Suppressor macrophage treated with lipopolysaccharide for 4 hours (primary cell): ENCODE measurements around the gene MERTK.
A peak's percentile ranks its signal among the peaks of the same experiment; 100 is the strongest.
"Not testable (repeated sequence)": the region's sequence is repeated elsewhere in the genome, so short reads cannot be mapped to it uniquely, and the experiment has no call there.

Experiments used
- DNase-seq: peaks from one replicate; pipeline ENCODE4 v3.0.0-alpha.2; 2020

The MERTK gene

DNA sequence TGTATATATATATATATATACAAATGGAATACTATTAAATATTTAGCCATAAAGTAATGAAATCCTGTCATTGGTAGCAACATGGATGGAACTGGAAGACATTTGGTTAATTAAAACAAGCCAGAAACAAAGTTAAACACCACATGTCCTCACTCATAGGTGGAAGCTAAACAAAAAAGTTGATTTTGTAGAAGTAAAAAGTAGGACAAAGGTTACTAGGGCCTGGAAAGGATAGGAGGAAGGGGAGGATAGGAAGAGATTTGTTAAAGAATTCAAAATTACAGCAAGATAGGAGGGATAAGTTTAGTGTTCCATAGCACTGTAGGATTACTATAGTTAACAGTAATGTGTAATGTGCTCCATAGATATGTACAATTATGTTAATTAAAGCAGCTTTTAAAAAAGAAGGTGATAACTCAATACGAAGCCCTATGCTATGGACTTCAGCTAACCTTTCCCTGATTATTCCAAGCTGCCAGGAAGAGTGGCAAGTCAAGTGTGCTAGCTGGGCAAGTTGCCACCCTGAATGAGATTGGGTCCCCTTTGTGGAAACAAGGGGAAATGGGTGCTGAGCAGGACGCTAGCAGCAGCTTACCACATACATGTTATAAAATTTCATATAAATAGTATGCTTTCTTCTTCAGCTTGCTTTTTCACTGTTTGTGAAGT is 12.3 kb downstream of the MERTK start:
- DNase-seq: no peak

DNA sequence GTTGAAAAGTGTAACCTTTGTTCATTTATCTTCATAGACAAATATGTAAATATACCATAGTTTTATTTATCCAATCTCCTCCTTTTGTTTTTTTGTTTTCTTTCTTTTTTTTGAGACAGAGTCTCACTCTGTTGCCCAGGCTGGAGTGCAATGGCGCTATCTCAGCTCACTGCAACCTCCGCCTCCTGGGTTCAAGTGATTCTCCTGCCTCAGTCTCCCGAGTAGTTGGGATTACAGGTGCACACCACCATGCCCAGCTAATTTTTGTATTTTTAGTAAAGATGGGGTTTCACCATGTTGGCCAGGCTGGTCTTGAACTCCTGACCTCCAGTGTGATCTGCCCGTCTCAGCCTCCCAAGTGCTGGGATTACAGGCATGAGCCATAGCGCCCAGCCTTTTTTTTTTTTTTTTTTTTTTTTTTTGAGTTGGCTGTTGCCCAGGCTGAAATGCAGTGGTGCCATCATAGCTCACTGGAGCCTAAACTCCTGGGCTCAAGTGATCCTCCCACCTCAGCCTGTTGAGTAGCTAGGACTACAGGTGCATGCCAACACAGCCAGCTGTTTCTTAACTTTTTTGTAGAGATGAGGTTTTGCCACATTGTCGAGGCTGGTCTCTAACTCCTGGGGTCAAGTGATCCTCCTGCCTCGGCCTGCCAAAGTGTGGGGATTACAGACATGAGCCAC is 13.0 kb downstream of the MERTK start:
- not testable (repeated sequence) for DNase-seq

DNA sequence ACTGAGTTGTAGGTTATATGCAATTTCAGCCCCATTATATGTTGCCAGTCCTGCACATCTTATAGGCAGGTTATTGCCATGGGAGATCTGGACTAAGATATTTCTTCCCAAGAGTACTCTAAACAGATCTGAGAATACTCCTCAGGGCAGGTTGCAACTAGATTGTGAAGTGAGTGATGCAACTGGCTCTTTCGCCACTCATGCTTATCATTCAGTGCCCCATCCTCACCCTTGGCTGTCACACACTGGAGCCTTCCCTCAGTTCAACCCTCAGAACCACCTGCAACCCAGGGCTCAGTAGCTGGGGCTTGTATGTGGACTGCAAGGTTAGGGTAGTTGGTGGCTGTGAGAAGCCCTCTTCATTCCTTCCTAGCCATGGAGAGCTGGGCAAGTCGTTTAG is 14.1 kb downstream of the MERTK start:
- DNase-seq: no peak

DNA sequence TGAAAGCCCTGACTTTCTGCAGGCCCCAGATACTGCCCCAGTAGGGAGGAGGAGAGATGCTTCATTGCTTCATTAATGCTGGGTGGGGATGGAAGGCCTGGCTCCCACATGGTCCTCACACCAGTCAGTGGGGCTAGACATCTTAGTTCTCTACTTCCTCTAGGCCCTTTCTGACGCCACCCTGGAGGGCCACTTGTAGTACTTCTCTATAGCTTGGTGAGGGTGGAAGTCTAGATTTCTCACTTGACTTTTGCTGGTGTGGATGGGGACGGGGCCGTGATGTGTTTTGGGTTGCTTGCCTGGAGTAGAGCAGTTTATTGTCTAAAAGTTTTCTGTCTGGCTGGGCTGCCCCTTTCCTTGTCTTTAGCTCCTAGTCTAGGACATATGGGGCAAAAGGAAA is 18.7 kb downstream of the MERTK start:
- no peak for DNase-seq

DNA sequence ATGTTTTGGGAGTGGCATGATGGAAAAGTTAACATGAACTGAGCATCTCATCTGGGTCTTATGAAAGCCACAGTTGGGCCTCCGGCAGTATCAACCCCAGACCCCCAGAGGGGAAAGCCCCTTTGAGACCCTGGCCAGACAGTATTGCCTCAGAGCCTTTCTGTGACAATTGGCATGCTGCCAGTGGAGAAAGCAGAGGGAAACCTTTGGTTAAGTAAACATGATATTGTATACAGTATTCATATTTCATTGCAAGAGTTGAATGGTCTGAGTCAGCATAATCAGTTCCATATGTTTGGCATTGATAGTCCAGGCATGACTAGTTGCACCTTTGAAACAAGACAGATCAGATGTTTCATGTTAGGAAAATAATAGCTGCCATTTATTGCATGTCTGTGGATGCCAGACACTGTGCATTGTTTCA is 20.0 kb downstream of the MERTK start:
- DNase-seq: no peak

DNA sequence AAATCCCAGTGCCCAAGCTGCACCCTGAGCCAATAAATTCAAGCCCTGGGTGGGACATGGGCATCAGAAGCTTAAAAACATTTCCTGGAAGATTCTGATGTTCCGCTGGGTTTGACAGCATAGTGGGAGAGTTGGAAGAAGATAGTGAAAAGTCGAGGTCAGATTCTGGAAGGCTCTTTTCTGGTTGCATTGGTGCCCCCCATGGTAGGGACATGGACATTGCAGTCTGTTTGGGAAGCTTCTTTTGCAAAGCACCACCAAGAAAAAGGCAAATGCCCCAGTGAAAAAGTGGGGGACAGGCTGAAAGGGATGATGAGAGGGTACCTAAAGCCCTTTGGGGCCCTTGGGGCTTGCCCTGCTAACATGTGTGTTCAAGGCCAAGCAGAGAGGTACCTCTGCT is 21.0 kb downstream of the MERTK start:
- no peak for DNase-seq

DNA sequence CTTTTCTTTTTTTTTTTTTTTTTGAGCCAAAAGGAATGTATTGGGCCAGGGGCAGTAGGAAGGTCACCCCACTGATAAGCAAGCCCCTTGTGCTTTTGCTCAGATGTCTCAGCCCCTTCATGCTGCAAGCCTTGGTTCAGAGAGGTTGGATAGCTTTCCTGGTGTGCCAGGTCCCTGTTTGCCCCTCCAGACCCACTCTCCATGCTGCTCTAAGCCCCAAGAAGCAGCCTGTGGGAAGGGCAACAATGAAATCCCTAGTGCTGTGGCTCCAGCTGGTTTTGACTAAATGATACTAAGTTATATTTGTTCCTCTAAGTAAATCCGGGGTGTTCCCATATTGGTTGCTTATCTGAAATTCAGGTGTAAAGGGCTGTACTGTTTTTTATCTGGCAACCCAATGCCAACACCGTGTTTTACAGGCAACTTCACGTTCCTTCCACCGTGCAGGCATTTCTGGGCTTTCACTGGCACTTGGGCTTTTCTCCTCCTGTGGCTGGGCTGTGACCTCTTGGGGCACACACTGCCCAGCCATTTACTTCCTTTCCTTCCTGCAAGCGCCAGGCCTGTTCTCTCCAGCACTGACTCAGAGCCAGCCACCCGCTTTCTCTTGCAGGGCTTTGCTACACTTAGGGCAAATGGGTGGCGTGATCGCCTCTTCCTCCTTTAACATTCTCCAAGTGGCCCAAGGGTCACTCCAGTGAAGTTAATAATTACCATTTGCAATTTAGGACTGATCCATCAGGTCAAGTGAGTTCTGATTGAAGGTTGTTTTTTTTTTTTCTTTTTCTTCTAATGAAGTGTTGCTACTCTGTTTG is 21.6 kb downstream of the MERTK start:
- DNase-seq: peak; percentile 86

DNA sequence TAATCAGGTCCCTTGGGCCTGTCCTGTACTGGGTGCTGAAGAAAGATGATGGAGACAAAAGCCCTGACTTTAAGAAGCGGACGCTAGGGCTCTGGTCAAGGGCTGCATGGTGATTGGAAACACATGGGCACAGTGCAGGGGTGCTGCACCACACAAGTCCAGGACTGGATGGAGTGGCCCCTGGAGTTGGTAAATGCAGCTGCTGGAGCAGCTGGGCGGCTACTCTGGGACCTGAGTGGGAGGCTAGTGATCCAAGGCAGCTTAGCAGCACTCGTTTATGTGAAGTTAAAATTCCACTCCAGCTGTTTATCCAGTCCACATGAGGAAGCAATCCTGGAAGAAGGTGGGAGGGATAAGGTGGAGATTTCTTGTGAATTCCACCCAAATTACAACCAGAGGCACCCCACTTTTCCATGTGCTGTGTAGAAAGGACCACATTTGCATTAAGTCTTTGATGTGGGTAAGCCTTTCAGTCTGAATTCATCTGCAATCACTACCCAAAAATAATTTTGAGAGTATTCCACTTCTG is 24.9 kb downstream of the MERTK start:
- DNase-seq: no peak

DNA sequence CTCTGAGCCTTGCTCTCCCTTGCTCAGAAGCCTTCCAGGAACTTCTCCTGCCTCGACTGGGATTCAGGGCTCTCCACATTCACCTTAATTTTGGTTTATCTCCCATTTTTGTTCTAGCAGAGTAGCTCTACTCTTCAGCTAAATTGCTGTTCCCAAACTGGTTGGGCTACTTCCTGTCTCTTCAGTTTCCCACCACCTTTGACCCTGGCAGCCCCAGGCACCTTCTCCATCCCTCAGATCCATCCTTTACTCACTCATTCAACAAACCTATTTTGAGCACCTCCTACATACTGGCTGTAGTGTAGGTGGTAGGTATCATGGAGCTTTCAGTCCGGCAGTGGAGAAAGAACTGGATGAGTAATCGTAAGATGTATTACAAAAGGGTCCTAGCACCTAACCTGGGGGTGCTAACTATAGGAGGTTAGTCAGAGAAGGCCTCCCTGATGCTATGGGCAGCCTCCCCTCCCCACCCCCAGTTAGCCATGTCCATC is 26.3 kb downstream of the MERTK start:
- no peak for DNase-seq

DNA sequence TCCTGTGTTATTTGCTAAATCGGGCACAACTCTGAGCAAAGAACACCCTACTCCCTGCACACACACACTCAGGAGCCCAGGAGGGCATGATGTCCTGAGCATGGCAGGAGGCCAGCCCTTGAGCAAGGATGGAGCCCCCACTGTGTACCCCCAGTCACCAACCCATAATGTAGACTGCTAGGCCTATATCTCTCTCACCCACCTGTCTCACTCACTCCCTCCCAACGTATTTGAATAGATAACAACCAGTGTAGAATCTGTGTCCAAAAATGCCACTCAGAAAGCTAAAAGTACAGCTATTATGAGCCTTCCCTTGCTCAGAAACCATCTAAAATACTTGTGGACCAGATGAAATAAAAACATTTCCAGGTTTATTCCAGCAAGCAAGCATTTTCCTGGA is 29.3 kb downstream of the MERTK start:
- no peak for DNase-seq

DNA sequence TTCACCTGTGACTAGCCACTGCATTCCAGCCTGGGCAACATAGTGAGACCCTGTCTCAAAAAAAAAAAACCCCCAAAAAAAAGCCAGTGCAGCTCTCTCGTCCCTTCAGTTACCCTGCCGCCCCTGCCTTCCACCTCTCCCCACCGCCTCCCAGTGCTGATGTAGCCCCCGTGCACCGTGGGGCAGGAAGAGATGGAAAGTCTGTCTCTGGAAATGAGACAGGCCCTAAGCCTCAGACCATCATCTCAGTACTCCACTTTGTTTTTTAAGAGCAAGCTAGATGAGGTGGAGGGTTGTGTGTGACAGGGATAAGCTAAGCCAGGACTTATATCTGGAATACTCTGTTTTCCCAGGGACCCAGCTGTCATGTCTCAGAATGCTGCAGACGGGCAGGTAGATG is 32.0 kb downstream of the MERTK start:
- no peak for DNase-seq

DNA sequence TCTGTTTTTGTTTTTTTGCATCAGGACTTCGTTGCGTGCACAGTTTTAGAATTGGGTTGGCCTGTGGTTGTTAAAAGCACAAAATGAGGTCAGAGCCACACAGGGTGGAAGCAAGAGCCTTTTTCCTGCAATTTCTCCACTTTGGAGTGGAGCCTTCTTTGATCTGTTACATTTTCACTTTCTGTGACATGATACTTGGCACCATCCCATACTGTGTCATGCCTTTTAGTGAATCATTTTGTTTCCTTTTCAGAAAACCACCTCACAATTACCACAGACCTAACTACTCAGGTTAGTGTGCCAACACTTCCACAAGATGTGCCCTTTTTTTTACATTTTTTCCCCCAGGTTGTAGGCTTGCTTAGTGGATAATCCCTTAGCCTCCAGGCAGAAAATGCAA is 32.5 kb downstream of the MERTK start:
- peak; percentile 74 for DNase-seq

DNA sequence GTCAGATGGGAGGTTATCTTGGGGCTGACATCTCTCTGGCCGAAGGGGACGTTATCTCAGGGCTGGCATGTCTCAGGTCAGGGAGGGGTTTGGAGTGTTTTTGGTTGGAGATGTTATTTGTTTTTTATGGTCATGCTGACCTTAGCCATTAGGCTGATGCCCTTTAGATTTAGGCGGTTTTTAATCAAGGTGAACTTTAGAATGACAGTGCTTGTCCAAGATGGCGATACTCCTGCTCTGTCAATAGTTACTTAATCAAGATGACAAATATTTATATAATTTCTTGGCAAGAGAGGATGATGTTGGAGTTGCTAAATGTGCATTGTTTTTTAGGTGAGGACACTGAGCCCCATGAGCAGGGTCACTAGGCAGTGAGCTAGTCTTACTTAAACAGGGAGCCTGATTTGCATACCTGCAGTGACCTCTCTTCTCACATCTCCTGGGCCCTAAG is 34.5 kb downstream of the MERTK start:
- DNase-seq: no peak

DNA sequence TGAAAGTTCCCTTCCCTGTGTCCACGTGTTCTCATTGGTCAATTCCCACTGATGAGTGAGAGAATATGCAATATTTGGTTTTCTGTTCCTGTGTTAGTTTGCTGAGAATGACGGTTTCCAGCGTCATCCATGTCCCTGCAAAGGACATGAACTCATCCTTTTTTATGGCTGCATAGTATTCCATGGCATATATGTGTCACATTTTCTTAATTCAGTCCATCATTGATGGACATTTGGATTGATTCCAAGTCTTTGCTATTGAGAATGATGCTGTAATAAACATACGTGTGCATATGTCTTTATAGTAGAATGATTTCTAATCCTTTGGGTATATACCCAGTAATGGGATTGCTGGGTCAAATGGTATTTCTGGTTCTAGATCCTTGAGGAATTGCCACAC is 35.5 kb downstream of the MERTK start:
- not testable (repeated sequence) for DNase-seq

DNA sequence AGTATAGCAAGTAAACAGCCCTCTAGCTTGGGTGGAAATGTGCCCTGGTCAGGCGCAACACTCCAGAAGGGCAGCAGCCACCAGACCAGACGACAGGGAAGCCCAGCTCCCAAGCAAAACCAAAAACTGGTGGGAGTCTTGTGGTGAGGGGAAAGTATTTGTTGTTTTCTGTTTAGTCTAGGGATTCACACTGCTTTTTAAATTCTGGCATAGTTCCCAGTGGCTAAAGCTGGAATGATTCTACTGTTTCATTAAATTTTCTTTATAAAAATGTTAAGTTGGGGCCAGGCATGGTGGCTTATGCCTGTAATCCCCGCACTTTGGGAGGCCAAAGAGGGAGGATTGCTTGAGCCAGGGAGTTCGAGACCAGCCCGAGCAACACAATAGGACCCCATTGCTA is 38.5 kb downstream of the MERTK start:
- no peak for DNase-seq

DNA sequence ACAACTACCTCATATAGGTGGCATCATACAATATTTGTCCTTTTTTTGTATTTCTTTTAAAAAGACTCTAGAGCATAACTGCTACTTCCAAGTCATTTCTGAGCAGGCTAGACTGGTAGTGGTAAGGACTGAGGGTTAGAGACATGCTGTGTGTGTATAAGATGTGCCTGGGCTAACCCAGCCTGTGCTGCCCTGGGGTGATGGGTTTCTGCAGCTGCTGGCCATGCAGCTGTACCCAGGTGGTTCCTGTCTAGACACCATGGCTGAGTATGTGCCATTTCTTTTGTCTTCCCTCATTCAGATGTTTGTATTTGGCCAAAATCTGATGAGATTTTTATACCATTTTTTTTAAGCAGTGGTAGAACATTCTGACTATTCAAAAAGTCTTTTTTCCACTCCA is 40.0 kb downstream of the MERTK start:
- DNase-seq: no peak

DNA sequence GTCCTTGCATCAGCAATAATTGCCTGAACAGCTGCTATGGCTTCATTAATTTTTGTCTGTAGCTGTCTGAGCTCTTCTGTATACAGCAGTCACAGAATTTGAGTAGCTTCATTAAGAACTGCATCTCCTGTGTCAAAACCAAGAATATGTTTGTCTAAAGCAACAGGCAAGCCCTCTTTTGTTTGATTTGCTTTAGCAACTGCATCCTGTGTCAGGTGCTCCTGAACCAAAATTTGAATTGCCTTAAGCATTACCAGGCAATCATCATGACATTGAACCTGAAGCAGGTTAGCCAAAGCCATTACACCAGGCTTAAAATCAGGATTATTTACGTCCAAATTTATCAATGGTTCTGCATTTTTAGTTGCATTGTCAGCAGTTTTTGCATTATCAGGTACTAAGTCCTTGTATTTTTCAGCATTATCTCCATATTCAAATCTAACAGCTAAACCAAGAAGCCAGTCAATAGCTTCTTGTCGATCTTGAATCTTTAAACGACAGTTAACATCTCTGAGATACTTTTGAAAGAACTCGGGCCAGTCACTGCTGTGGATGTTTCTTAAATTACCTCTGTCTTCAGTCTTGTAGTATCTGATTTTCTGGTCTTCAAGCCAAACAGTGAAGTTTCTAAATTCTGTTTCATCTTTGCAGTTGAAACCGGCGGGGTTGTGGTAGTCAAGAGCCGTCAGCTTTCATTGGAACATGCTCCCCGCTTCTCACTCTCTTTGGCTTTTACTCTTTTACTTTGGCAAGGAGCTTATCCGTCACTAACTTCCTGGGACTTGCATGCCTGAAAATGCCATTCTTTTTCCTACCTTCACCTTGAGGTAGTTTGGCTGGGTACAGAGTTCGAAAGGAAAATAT is 42.2 kb downstream of the MERTK start:
- no peak for DNase-seq

DNA sequence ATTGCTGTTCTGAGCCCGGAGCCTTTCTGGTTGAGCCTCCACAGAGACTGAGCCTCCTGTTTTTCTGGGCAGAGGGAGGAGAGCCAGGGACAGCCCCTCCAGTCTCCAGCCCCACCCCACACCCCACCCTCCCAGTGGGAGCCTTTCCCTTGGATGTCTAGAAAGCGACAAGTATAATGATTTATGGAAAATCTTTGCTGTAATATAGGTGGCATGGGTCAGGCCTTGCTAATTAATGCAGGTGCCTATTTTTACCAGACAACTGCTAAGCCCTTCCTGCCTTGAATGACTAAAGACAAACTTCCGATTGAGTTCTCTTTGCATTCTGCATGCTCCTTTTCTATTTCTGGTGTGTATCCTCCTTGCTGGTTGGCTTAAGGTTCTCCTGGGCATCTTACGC is 43.1 kb downstream of the MERTK start:
- no peak for DNase-seq

DNA sequence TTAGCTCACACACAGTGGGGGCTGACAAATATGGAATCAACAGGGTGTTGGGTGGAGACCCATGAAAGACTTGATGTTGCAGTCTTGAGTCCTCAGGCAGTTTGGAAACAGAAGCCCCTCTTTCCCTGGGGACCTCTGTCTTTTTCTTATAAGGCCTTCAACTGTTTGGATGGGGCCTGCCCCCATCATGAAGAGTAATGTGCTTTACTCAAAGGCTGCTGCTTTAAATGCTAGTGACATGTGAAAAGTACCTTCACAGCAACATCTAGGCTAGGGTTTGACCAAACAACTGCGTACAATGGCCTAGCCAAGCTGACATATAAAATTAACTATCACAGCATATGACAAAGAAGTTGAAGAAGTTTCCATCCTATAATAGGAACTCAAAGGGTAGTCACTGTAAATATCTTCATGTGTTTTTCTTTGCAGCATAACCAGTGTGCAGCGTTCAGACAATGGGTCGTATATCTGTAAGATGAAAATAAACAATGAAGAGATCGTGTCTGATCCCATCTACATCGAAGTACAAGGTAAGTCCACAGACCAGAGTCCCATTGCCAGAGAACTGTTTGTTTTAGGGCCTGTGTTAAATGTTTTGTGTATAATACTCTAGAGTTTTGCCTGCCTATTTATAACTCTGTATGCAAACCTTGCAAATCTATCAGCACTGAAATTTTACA is 46.3 kb downstream of the MERTK start:
- no peak for DNase-seq

DNA sequence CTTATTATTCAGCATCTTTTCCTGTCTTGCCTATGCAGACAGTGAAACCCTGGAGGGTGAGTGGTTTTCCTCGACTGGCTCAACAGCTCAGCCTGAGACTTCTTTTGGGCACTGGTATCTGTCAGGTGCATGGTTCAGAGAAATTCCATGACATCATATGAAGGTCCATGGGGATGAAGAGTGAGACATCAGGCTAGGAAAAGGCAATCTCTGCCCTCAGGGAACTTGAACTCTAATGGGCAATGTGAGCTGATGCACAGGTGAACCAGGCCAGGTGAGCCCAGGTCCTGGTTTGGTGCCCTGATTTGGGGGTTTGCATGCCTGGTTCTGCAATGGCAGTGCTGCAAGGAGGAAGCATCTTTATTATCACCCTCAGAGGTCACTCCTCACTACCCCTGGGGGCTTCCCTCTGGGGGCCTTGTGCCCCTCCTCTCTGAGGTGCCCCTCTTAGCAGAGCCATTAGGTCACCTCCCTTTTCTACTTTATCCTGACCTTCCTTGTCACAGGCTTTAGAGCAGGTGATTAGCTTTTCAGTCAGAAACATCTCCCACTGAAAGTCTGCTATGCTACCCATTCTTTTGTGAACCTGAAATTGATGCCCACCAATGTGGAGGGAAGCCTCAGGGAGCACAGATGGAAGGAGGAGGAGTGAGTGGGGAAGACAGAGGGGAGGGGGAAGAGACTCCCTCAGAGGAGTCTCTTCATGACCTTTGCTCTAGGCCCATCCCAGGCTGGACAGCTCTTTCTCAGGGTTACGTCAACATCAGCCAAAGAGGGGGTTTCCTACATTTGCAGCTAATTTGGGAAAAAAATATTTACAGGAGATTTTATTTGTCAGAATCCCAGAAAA is 47.3 kb downstream of the MERTK start:
- no peak for DNase-seq
